ENCODE results near the gene LAIR1.

GRCh38 chr19:54317108-54317964 lies 47.4 kb downstream of the LAIR1 start:
- no peak for TF ChIP-seq CTCF (IDR thresholded peaks at IDR 0.05)
- TF ChIP-seq ZFX (IDR thresholded peaks at IDR 0.05; ENCODE audit: borderline replicate concordance): no peak
